HS-5 (cell line): ENCODE data around the gene UQCR10.

Experiments
- DNase-seq: peaks from one replicate; pipeline ENCODE4 v3.0.0-alpha.2; 2012; ENCODE audit warnings: low read depth

The UQCR10 gene

DNA sequence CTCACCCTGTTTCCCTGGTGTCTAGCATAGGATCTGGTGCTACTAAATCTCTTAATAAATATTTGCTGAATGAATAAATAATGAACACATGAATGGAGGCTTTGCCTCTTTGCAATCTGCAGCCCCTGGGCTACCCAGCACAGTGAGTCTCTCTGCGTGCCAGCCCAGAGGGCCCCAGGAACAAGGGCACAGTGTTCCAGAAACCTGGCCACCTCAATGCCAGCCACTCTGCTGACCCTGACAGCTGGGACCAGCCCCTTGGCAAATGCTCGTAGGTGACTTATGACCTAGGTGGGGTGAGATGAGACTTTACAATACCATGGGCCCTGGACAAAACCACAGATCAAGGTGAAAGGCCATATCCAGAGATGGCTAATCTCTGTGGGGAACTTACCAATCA is 31.6 kb downstream of the UQCR10 start:
- no peak for DNase-seq

GRCh38 chr22:29799217-29799680 is 32.1 kb downstream of the UQCR10 start:
- peak; percentile 85 for DNase-seq

- no peak for DNase-seq
These were observed 34.0 kb downstream of the UQCR10 start for GRCh38 chr22:29801153-29801552.

- DNase-seq = no peak
These were observed 34.6 kb downstream of the UQCR10 start for GRCh38 chr22:29801796-29802195.

DNA sequence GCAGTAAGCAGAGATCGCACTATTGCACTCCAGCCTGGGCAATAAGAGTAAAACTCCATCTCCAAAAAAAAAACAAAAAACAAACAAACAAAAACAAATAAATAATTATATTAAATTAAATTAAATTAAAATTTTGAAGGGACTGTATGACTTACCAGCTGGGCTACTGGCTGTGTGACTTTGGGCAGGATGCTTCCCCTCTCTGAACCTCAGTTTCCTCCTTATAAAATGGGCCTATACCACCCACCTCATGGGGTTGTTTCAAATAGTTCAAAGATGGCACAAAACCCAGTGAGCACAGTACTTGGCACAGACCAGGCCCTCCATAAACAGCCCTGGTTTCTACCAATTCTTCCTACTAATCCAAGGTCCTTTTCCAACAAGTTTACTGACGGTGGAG is 36.0 kb downstream of the UQCR10 start:
- no peak for DNase-seq

- no peak for DNase-seq
These were observed 37.8 kb downstream of the UQCR10 start for GRCh38 chr22:29804985-29805384.

GRCh38 chr22:29806196-29806595 is 39.0 kb downstream of the UQCR10 start:
- DNase-seq = no peak

DNA sequence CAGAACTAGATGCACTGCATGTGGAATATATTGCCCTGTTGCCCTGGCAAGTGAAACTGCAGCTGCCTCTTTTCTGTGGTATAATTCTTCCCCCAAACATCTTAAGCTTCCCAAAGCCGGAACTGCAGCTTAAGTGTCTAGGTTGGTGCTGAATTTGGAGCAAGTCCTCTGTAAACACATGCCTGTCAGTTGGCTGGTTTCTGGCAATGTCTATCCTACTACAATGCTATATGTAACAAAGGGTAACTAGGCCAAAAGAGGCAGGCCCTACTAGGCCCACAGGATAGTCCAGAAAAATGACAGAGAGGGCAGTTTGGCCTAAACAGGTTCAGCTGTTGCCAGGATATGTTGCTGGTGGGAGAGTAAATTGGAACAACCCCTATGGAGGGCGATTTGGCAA is 43.0 kb downstream of the UQCR10 start:
- no peak for DNase-seq

- DNase-seq = no peak
These were observed 44.2 kb downstream of the UQCR10 start for GRCh38 chr22:29811377-29811776.

DNA sequence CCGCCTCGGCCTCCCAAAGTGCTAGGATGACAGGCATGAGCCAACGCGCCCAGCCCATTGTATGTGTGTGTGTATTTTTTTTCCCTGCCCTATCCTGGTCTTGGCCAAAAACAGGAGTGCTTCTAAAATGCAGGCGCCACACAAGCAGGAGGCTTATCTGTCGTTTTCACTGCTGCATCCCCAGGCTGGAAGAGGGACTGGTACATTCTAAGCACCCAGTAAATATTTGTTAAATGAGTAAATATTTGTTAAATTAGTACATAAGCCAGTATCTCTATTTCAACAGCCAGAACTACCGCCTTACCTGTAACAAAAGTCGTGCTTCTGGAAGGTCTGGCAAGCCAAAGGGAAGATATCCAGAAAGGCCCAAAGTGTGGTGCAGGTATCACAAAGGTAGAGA is 46.0 kb downstream of the UQCR10 start:
- DNase-seq = no peak

- no peak for DNase-seq
These were observed 46.4 kb downstream of the UQCR10 start for GRCh38 chr22:29813563-29813962.

- DNase-seq = no peak
These were observed 46.8 kb downstream of the UQCR10 start for GRCh38 chr22:29814003-29814402.

DNA sequence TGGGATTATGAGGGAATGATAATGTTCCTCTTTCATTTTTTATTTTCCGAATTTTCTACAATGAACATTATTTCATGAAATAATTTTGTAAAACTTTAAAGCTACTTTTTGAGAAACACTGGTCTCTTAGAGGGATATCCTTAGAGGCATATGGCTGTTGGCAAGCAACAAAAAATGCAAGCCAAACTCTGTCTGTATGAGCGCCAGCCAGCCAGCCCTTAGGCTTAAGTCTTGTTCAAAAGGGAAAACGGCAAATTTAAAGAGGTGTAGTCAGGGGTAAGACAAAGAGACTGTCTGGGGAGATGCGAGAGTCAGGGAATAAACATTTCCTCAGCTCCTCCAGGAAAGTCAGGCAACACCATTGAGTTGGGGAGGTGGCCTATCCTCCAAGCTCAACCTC is 48.4 kb downstream of the UQCR10 start:
- DNase-seq = no peak

DNA sequence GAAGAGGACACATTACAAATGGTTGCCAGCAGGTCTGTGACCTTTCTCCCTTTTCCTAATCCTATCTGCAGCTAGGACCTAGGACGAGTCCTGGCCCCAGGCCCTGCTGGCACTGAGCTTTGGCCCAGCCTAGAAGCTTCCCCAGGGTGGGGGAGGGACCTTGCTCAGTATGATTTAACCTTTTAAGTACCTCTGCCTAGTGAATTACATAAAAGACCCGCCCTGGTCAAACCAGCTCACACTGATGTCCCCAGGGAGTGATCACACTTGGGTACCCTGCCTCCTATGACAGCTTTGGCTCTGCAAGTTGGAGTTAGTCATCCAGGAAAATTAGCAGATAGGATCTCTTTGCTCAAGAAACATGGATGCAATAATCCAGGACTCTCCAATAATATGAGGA is 49.0 kb downstream of the UQCR10 start:
- DNase-seq = no peak

GRCh38 chr22:29816539-29816938 is 49.4 kb downstream of the UQCR10 start:
- DNase-seq = no peak

GRCh38 chr22:29816980-29817379 is 49.8 kb downstream of the UQCR10 start:
- no peak for DNase-seq

DNA sequence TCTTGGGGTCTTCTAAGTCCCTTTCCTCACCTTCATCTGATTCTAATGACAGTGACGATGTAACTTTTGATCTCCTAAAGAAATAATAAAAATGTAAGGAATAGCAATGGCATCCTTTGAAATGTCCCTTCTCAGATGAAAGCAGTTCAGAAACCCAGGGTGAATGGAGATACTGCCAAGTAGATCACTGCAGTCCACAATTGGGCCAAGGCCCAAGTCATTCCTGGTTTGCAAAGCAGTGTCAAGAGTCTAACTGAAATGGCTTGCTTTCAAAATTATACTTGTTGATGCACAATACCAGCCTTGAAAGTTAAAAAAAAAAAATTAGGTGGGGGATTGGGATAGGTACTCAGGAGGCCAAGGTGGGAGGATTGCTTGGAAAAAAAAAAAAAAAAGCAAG is 50.6 kb downstream of the UQCR10 start:
- DNase-seq = no peak

DNA sequence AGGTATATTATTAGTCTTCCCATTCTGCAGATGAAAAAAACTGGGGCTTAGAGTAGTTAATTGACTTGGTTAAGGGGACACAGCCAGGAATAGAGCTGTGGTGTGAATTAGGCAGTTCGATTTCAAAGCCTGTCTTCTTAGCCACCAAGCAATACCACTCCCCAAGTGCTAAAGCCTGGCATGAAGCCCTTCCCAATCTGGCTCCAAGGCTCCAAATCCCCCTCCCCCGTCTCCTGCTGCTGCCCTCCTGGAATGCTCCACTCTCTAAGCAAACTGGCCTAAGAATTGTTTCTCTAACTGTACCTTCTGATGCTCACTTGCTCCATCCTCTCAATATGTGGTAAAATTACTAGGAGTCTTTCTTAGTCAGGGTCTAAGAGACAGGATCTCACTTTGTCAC is 52.3 kb downstream of the UQCR10 start:
- no peak for DNase-seq
